ENCODE results near the gene TTC9.
A peak's percentile ranks its signal among the peaks of the same experiment; 100 is the strongest.

Gene TTC9

DNA sequence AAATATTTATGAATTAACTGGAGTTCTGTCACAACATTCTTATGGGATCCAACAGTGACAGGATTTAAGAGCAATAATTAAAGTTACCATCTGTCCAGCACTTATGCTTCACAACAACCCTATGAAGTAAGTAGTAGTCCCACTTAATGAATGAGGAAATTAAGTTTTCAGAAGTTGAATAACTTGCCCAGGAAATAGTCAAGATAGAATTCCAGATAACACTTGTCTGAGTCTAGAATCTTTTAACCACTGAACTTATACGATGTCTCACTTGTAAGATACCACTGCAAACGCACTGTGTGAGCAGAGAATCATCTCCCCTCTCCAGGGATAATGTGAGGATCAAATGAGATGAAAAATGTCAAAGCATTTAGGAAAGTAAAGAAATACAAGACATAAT is 3.3 kb upstream of the TTC9 start:
- Histone ChIP-seq H3K79me2 (ENCODE audit: insufficient read depth, low read depth) (no peaks in the 10 kb centered on the region), H4K20me1 (ENCODE audit: insufficient read depth) (no peaks in the 10 kb centered on the region), H3K9ac (no peak overlapping the region), H3K36me3 (ENCODE audit: insufficient read depth) (no peaks in the 10 kb centered on the region), H3K4me2 (no peak overlapping the region), H2AFZ (ENCODE audit: low read depth) (no peak overlapping the region), H3K27ac (no peak overlapping the region), H3K4me1 (ENCODE audit: low read depth, poor library complexity, severe bottlenecking) (no peaks in the 10 kb centered on the region), H3K27me3 (ENCODE audit: insufficient read depth, low read depth) (no peaks in the 10 kb centered on the region), H3K4me3 (IDR thresholded peaks at IDR 0.05; ENCODE audit: insufficient read depth, low read depth, low read length) (no peak overlapping the region)
- TF ChIP-seq, protein P1, sequence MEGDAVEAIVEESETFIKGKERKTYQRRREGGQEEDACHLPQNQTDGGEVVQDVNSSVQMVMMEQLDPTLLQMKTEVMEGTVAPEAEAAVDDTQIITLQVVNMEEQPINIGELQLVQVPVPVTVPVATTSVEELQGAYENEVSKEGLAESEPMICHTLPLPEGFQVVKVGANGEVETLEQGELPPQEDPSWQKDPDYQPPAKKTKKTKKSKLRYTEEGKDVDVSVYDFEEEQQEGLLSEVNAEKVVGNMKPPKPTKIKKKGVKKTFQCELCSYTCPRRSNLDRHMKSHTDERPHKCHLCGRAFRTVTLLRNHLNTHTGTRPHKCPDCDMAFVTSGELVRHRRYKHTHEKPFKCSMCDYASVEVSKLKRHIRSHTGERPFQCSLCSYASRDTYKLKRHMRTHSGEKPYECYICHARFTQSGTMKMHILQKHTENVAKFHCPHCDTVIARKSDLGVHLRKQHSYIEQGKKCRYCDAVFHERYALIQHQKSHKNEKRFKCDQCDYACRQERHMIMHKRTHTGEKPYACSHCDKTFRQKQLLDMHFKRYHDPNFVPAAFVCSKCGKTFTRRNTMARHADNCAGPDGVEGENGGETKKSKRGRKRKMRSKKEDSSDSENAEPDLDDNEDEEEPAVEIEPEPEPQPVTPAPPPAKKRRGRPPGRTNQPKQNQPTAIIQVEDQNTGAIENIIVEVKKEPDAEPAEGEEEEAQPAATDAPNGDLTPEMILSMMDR (conservative IDR thresholded peaks at IDR 0.05; ENCODE audit: low read depth, low read length): no peak

DNA sequence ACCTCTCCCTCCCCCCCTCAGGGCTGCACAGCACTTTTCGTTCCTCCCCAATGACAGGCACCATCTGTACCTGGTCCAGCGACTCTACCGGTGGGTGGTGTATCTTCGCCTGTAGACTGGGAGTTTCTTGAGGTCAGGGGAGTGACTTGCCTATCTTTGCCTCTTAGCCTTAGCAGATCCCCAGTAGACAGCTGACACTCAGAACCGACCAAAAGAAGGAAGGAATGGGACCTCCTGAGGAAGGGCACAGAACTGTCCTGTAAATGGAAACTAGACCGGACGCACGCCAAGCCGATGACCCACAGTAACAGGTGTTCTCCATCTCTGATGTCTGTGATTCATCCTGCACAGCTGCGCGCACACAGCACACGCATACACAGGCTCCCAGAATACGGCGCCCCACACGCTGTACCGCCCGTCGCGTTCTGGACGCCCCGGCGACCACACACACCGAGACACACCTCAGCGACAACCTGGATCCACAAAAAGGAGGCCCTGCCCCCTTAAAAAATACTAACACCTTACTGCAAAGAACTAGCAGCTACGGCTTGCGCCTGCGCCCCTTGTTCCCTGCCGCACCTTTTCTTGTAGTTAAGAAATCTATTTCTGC is 673 bp upstream of the TTC9 start:
- H2AFZ ChIP-seq (ENCODE audit: low read depth): peak overlapping the region; percentile 49; the same call in 1 of the 2 replicates
- H3K27me3 ChIP-seq (ENCODE audit: insufficient read depth, low read depth): no peaks in the 10 kb centered on the region
- no peaks in the 10 kb centered on the region for H3K79me2 ChIP-seq (ENCODE audit: insufficient read depth, low read depth)
- no peak overlapping the region for H3K9ac ChIP-seq
- no peak overlapping the region for H3K4me2 ChIP-seq
- H4K20me1 ChIP-seq (ENCODE audit: insufficient read depth): no peaks in the 10 kb centered on the region
- no peak overlapping the region for H3K4me3 ChIP-seq (IDR thresholded peaks at IDR 0.05; ENCODE audit: insufficient read depth, low read depth, low read length)
- H3K36me3 ChIP-seq (ENCODE audit: insufficient read depth): no peaks in the 10 kb centered on the region
- no peak overlapping the region for H3K27ac ChIP-seq
- TF ChIP-seq, protein P1 (conservative IDR thresholded peaks at IDR 0.05; ENCODE audit: low read depth, low read length): no peak
- H3K4me1 ChIP-seq (ENCODE audit: low read depth, poor library complexity, severe bottlenecking): no peaks in the 10 kb centered on the region

DNA sequence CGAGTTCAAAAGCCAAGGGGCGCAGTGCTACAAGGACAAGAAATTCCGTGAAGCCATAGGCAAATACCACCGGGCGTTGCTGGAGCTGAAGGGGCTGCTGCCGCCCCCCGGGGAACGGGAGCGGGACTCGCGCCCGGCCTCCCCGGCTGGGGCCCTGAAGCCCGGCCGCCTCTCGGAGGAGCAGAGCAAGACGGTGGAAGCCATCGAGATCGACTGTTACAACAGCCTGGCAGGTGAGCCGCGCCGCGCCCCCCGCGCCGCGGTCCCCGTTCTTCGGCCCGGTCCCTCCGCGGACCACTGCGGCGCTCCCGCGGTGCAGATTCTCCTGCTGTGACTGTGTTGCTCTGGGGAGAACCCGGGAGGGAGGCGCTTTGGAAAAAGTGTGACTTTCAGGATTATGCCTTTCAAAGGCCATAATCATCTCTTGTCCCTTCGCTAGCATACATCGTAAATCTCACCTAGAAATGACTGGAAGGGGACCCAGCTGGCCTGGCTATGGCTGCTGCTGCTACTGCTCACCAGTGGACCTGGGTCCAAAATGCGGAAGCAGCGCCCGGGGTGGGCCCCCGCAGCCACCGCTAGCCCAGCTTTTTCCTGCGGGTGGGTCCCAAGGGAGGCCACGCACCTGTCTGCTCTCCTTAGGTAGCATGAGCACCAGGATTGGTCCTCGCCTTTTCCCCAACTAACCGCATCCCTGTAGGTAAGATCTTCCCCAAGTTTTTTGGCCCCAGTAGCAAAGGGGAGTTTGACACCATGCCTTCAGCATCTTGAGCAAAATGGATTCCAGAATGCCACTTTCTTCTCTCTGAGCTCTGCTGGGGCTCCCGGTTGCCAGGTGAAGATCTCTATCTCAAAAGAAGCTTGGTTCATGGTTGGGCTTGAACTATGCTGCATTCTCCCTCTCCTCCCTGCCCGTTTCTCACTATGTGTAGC is 853 bp downstream of the TTC9 start:
- no peak overlapping the region for H3K9ac ChIP-seq
- H3K79me2 ChIP-seq (ENCODE audit: insufficient read depth, low read depth): no peaks in the 10 kb centered on the region
- H2AFZ ChIP-seq (ENCODE audit: low read depth): no peak overlapping the region
- no peaks in the 10 kb centered on the region for H3K27me3 ChIP-seq (ENCODE audit: insufficient read depth, low read depth)
- H3K36me3 ChIP-seq (ENCODE audit: insufficient read depth): no peaks in the 10 kb centered on the region
- no peak overlapping the region for H3K4me2 ChIP-seq
- TF ChIP-seq, protein P1 (conservative IDR thresholded peaks at IDR 0.05; ENCODE audit: low read depth, low read length): no peak
- no peak overlapping the region for H3K4me3 ChIP-seq (IDR thresholded peaks at IDR 0.05; ENCODE audit: insufficient read depth, low read depth, low read length)
- no peaks in the 10 kb centered on the region for H3K4me1 ChIP-seq (ENCODE audit: low read depth, poor library complexity, severe bottlenecking)
- no peak overlapping the region for H3K27ac ChIP-seq
- no peaks in the 10 kb centered on the region for H4K20me1 ChIP-seq (ENCODE audit: insufficient read depth)

DNA sequence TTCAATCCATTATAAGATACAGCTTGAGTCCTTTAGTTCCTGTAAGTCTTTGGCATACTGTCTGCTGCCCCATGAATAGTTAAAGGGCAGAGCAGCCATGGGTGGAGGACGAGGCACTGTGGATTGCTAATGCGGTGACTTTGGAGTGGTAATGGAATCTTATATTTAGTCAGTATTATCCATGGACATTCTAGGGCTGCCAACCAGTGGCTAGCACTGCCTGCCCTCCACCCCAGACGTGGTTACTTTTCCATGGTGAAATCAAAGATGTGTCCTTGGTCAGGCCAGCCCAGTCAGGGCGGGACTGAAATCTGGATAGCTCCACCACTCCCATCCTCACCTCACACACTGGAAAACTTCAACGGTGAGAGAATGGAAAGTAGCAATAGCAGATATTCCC is 2.3 kb downstream of the TTC9 start:
- H3K27ac ChIP-seq: no peak overlapping the region
- no peaks in the 10 kb centered on the region for H3K4me1 ChIP-seq (ENCODE audit: low read depth, poor library complexity, severe bottlenecking)
- H4K20me1 ChIP-seq (ENCODE audit: insufficient read depth): no peaks in the 10 kb centered on the region
- no peaks in the 10 kb centered on the region for H3K36me3 ChIP-seq (ENCODE audit: insufficient read depth)
- H3K27me3 ChIP-seq (ENCODE audit: insufficient read depth, low read depth): no peaks in the 10 kb centered on the region
- no peaks in the 10 kb centered on the region for H3K79me2 ChIP-seq (ENCODE audit: insufficient read depth, low read depth)
- H2AFZ ChIP-seq (ENCODE audit: low read depth): no peak overlapping the region
- no peak overlapping the region for H3K4me2 ChIP-seq
- no peak overlapping the region for H3K9ac ChIP-seq
- H3K4me3 ChIP-seq (IDR thresholded peaks at IDR 0.05; ENCODE audit: insufficient read depth, low read depth, low read length): no peak overlapping the region
- TF ChIP-seq, protein P1 (conservative IDR thresholded peaks at IDR 0.05; ENCODE audit: low read depth, low read length): no peak

Measured in KMS-11 (cell line).